MCF 10A (cell line): ENCODE measurements around the gene IQSEC1. TPM values are rescaled to one million over a fixed set of nuclear protein-coding genes. Genes with fewer than 3 reads are reported as not detected.

ENCODE experiments used
- BruUV-seq: library from RNA; stranded (reverse); fragments of 400-500 nt; replicated peaks from 2 replicates; lab custom pipeline; 2021; lab: Mats Ljungman, UMichigan
- CTCF ChIA-PET: fragments of 300-600 bp; sonication (Branson Sonifier 250); formaldehyde crosslinking; extraction: SDS; loops from one replicate; lab custom pipeline; 2021; ENCODE audit warnings: antibody characterized with exemption, inconsistent platforms; lab: Yijun Ruan, JAX
- POLR2A ChIA-PET: fragments of 300-600, 350-650 bp; sonication (Branson Sonifier 250); formaldehyde crosslinking; extraction: SDS; loops from one replicate; lab custom pipeline; 2020; ENCODE audit warnings: antibody characterized with exemption, inconsistent platforms; lab: Yijun Ruan, JAX
- DNase-seq: peaks from one replicate; pipeline ENCODE4 v3.0.0-alpha.2; 2018; ENCODE audit not compliant: unreplicated experiment
- H3K27ac Mint-ChIP-seq: one replicate; pipeline ENCODE4 v1.8.0; 2022; ENCODE audit warnings: mild to moderate bottlenecking, low read depth, mixed read lengths; ENCODE audit not compliant: unreplicated experiment
- H3K27me3 Mint-ChIP-seq: one replicate; pipeline ENCODE4 v1.8.0; 2022; ENCODE audit warnings: mixed read lengths; ENCODE audit not compliant: insufficient read depth, unreplicated experiment
- H3K36me3 Mint-ChIP-seq: one replicate; pipeline ENCODE4 v1.8.0; 2022; ENCODE audit warnings: mild to moderate bottlenecking, moderate library complexity, mixed read lengths; ENCODE audit not compliant: insufficient read depth, unreplicated experiment
- H3K4me1 Mint-ChIP-seq: one replicate; pipeline ENCODE4 v1.8.0; 2022; ENCODE audit warnings: mixed read lengths; ENCODE audit not compliant: insufficient read depth, unreplicated experiment
- H3K4me3 Mint-ChIP-seq: one replicate; pipeline ENCODE4 v1.8.0; 2022; ENCODE audit warnings: mild to moderate bottlenecking, moderate library complexity, mixed read lengths; ENCODE audit not compliant: unreplicated experiment
- H3K9me3 Mint-ChIP-seq: one replicate; pipeline ENCODE4 v1.8.0; 2022; ENCODE audit warnings: mixed read lengths; ENCODE audit not compliant: unreplicated experiment
- CTCF ChIP-seq: fragments of 200-600 bp; IDR thresholded peaks from one replicate; pipeline ENCODE4 v1.8.0; 2022; ENCODE audit warnings: antibody characterized with exemption, mild to moderate bottlenecking; ENCODE audit not compliant: unreplicated experiment
- intact Hi-C: fragments of 100-400 bp; cut with micrococcal nuclease; formaldehyde crosslinking; loops from 2 replicates; pipeline ENCODE4 v1.14.1; 2022
- total RNA-seq: library from RNA; stranded (reverse); gene quantifications from 2 replicates; pipeline ENCODE4 v1.2.3, GENCODE V29; 2022

Gene IQSEC1
- total RNA-seq, 1 experiment from 2014 or later = 18.7 TPM

- intact Hi-C loops = no loop called here
- Mint-ChIP-seq H3K27me3 (no peaks in the 10 kb centered on the region), H3K27ac (no peak overlapping the region), H3K36me3 (peaks cover 9% of the 10 kb centered on the region), H3K4me1 (peaks cover 11% of the 10 kb centered on the region), H3K4me3 (no peak overlapping the region), H3K9me3 (no peaks in the 10 kb centered on the region)
- no peak for TF ChIP-seq CTCF
- no peak for DNase-seq
- CTCF ChIA-PET = no interaction called here
- POLR2A ChIA-PET = no interaction called here
- no TSS peak for BruUV-seq
These were observed 129.9 kb downstream of the IQSEC1 start for GRCh38 chr3:12943124-12944021.

- intact Hi-C loops = no loop called here
- no TSS peak for BruUV-seq
- POLR2A ChIA-PET = no interaction called here
- no peak for DNase-seq
- Mint-ChIP-seq H3K36me3 (peaks cover 9% of the 10 kb centered on the region), H3K9me3 (no peaks in the 10 kb centered on the region), H3K27ac (no peak overlapping the region), H3K27me3 (no peaks in the 10 kb centered on the region), H3K4me3 (no peak overlapping the region), H3K4me1 (no peaks in the 10 kb centered on the region)
- no peak for TF ChIP-seq CTCF
- CTCF ChIA-PET = interaction anchor here (0.7 kb wide), 1 partner anchor 54 kb away, joined by 3 read pairs; no protein-coding TSS in a partner anchor
These were observed 131.7 kb downstream of the IQSEC1 start for GRCh38 chr3:12941495-12942023.

- no TSS peak for BruUV-seq
- intact Hi-C loops = no loop called here
- no peak overlapping the region for H3K4me3 Mint-ChIP-seq
- H3K9me3 Mint-ChIP-seq = no peaks in the 10 kb centered on the region
- CTCF ChIA-PET = no interaction called here
- no peak overlapping the region for H3K27ac Mint-ChIP-seq
- no peak for TF ChIP-seq CTCF
- POLR2A ChIA-PET = no interaction called here
- DNase-seq = no peak
- peaks cover 9% of the 10 kb centered on the region for H3K36me3 Mint-ChIP-seq
- H3K4me1 Mint-ChIP-seq = no peaks in the 10 kb centered on the region
- no peaks in the 10 kb centered on the region for H3K27me3 Mint-ChIP-seq
These were observed 132.4 kb downstream of the IQSEC1 start for GRCh38 chr3:12940854-12941253.

- CTCF ChIA-PET = no interaction called here
These were observed 134.1 kb downstream of the IQSEC1 start for GRCh38 chr3:12939137-12939536.

More at GRCh38 chr3:12939137-12939536, 134.1 kb downstream of the IQSEC1 start:
- H3K4me3 Mint-ChIP-seq = no peak overlapping the region
- intact Hi-C loops = no loop called here
- POLR2A ChIA-PET = no interaction called here
- H3K36me3 Mint-ChIP-seq = peaks cover 4% of the 10 kb centered on the region
- H3K27me3 Mint-ChIP-seq = no peaks in the 10 kb centered on the region
- H3K4me1 Mint-ChIP-seq = no peaks in the 10 kb centered on the region
- no peak for TF ChIP-seq CTCF
- no TSS peak for BruUV-seq
- no peak for DNase-seq
- H3K9me3 Mint-ChIP-seq = no peaks in the 10 kb centered on the region
- no peak overlapping the region for H3K27ac Mint-ChIP-seq
